Measurements from ENCODE around the gene BANF2. TPM values are rescaled to one million over a fixed set of nuclear protein-coding genes. Genes with fewer than 3 reads are reported as not detected.
"Not testable (repeated sequence)": the region's sequence is repeated elsewhere in the genome, so short reads cannot be mapped to it uniquely, and the experiment has no call there.

The BANF2 gene
- total RNA-seq, 2 donors from 2014 or later, result 1.9 TPM; not detected in 1

GRCh38 chr20:17655865-17656479, 43.8 kb upstream of the BANF2 start:
- no peaks in the 10 kb centered on the region for H3K9me3 ChIP-seq
- H3K27ac ChIP-seq, result no peak overlapping the region
- 82% methylated on average over 11 of the region's 11 CpGs for WGBS
- H3K36me3 ChIP-seq, result no peaks in the 10 kb centered on the region
- intact Hi-C loops (cut with DNase I), result no loop called here
- TF ChIP-seq CTCF (IDR thresholded peaks at IDR 0.05), result no peak
- no peak for TF ChIP-seq POLR2AphosphoS5 (IDR thresholded peaks at IDR 0.05)
- TF ChIP-seq POLR2A (IDR thresholded peaks at IDR 0.05), result no peak
- no peak overlapping the region for H3K4me3 ChIP-seq
- peaks cover 9% of the 10 kb centered on the region for H3K4me1 ChIP-seq (replicated peaks)
- no peaks in the 10 kb centered on the region for H3K27me3 ChIP-seq (replicated peaks; ENCODE audit: insufficient read depth)
- DNase-seq (ENCODE audit: low spot score), result no peak

GRCh38 chr20:17657079-17657825, 42.5 kb upstream of the BANF2 start:
- WGBS, result 73% methylated on average over 9 of the region's 9 CpGs
- Histone ChIP-seq H3K4me1 (replicated peaks) (peaks cover 2% of the 10 kb centered on the region), H3K27ac (no peak overlapping the region), H3K9me3 (no peaks in the 10 kb centered on the region), H3K36me3 (no peaks in the 10 kb centered on the region), H3K27me3 (replicated peaks; ENCODE audit: insufficient read depth) (no peaks in the 10 kb centered on the region), H3K4me3 (no peak overlapping the region)
- intact Hi-C loops (cut with DNase I), result no loop called here
- TF ChIP-seq CTCF (IDR thresholded peaks at IDR 0.05) (no peak), POLR2A (IDR thresholded peaks at IDR 0.05) (no peak), POLR2AphosphoS5 (IDR thresholded peaks at IDR 0.05) (no peak)
- DNase-seq (ENCODE audit: low spot score), result no peak

GRCh38 chr20:17657898-17658647, 41.7 kb upstream of the BANF2 start:
- WGBS, result 89% methylated on average over 9 of the region's 9 CpGs
- intact Hi-C loops (cut with DNase I), result no loop called here
- no peak for DNase-seq (ENCODE audit: low spot score)
- H3K4me1 ChIP-seq (replicated peaks), result no peaks in the 10 kb centered on the region
- H3K27ac ChIP-seq, result no peak overlapping the region
- H3K4me3 ChIP-seq, result no peak overlapping the region
- no peaks in the 10 kb centered on the region for H3K36me3 ChIP-seq
- H3K9me3 ChIP-seq, result no peaks in the 10 kb centered on the region
- TF ChIP-seq POLR2A (IDR thresholded peaks at IDR 0.05), result no peak
- TF ChIP-seq POLR2AphosphoS5 (IDR thresholded peaks at IDR 0.05), result no peak
- TF ChIP-seq CTCF (IDR thresholded peaks at IDR 0.05), result no peak
- no peaks in the 10 kb centered on the region for H3K27me3 ChIP-seq (replicated peaks; ENCODE audit: insufficient read depth)

GRCh38 chr20:17658648-17658993, 41.1 kb upstream of the BANF2 start:
- Histone ChIP-seq H3K36me3 (no peaks in the 10 kb centered on the region), H3K27ac (no peak overlapping the region), H3K4me3 (no peak overlapping the region), H3K9me3 (no peaks in the 10 kb centered on the region), H3K27me3 (replicated peaks; ENCODE audit: insufficient read depth) (no peaks in the 10 kb centered on the region), H3K4me1 (replicated peaks) (no peaks in the 10 kb centered on the region)
- no peak for DNase-seq (ENCODE audit: low spot score)
- 98% methylated on average over 2 of the region's 2 CpGs for WGBS
- TF ChIP-seq CTCF (IDR thresholded peaks at IDR 0.05) (no peak), POLR2AphosphoS5 (IDR thresholded peaks at IDR 0.05) (no peak), POLR2A (IDR thresholded peaks at IDR 0.05) (no peak)
- intact Hi-C loops (cut with DNase I), result no loop called here

- H3K4me3 ChIP-seq; H3K36me3 ChIP-seq; H3K27ac ChIP-seq; H3K27me3 ChIP-seq (replicated peaks; ENCODE audit: insufficient read depth); H3K9me3 ChIP-seq; DNase-seq (ENCODE audit: low spot score); intact Hi-C loops (cut with DNase I); H3K4me1 ChIP-seq (replicated peaks): not testable (repeated sequence)
- WGBS, result 92% methylated on average over 7 of the region's 7 CpGs
These were observed 40.4 kb upstream of the BANF2 start for GRCh38 chr20:17659344-17659743.

Data from prostate gland (tissue), 2 donors.